Suprapubic skin (tissue), 4 donors: ENCODE measurements around the gene TLR4.

Experiments used
- CTCF ChIP-seq, 2 donors: fragments of 200-600 bp in 1 of 2; fragments of 450-650 bp in 1 of 2; sonication (generic) in 1 of 2; IDR thresholded peaks; one replicate each; pipeline ENCODE4 v1.5.1; 2016 to 2019; ENCODE audit warnings: antibody characterized with exemption in 2 of 2, mild to moderate bottlenecking in 1 of 2, moderate library complexity in 1 of 2
- POLR2A ChIP-seq, 2 donors: fragments of 450-650 bp; IDR thresholded peaks; one replicate each; pipeline ENCODE4 v1.6.1; 2017; ENCODE audit warnings: antibody characterized with exemption in 2 of 2, mild to moderate bottlenecking in 2 of 2, moderate library complexity in 2 of 2
- POLR2AphosphoS5 ChIP-seq, 3 donors: sonication (generic); formaldehyde crosslinking; IDR thresholded peaks; one replicate each; pipeline ENCODE4 v1.6.1; 2017; ENCODE audit warnings: antibody characterized with exemption in 3 of 3

DNA sequence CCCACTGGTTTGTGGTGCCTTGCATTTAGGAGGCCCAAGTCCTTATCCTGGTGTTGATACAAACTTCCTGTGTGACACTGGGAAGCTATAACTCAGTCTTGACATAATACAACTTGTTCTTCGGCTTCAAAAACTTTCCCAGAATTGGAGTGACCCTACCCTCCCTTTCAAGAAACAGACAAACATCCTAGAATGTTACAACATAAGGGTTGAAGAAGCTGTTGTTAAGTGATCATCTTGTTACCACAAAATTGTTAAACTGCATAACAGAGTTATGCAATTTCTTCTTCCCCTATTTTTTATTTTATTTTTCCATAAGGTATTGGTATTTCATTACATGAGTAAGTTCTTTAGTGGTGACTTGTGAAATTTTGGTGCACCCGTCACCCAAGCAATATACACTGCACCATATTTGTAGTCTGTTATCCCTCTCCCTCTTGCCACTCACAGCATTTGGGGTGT is 21.3 kb downstream of the TLR4 start:
- TF ChIP-seq POLR2A (IDR thresholded peaks at IDR 0.05) (peak in 1 of 2 donors; percentile 18), CTCF (IDR thresholded peaks at IDR 0.05) (no peak), POLR2AphosphoS5 (IDR thresholded peaks at IDR 0.05) (peak; percentile 12 to 61 (median 18))
